ENCODE results near the gene C17orf107. TPM values are rescaled to one million over a fixed set of nuclear protein-coding genes. Genes with fewer than 3 reads are reported as not detected.
"Not testable (repeated sequence)": the region's sequence is repeated elsewhere in the genome, so short reads cannot be mapped to it uniquely, and the experiment has no call there.

Gene C17orf107
- total RNA-seq, 4 donors from 2014 or later: 0.63 to 8.4 (median 3.3) TPM

- ATAC-seq (ENCODE audit: low FRiP score) (no peak), DNase-seq (ENCODE audit: low spot score) (no peak)
- TF ChIP-seq CTCF (IDR thresholded peaks at IDR 0.05): no peak
Observed at GRCh38 chr17:4861052-4861451, 38.3 kb upstream of the C17orf107 start.

GRCh38 chr17:4862720-4863119, 36.6 kb upstream of the C17orf107 start:
- no peak for TF ChIP-seq CTCF (IDR thresholded peaks at IDR 0.05)
- ATAC-seq (ENCODE audit: low FRiP score): no peak
- no peak for DNase-seq (ENCODE audit: low spot score)

- TF ChIP-seq CTCF (IDR thresholded peaks at IDR 0.05): no peak
- ATAC-seq (ENCODE audit: low FRiP score): no peak
Observed at GRCh38 chr17:4863321-4863720, 36.0 kb upstream of the C17orf107 start.

GRCh38 chr17:4867535-4867934, 31.8 kb upstream of the C17orf107 start:
- not testable (repeated sequence) for DNase-seq (ENCODE audit: low spot score); ATAC-seq (ENCODE audit: low FRiP score)

More at GRCh38 chr17:4863321-4863720, 36.0 kb upstream of the C17orf107 start:
- no peak for DNase-seq (ENCODE audit: low spot score)

GRCh38 chr17:4869058-4869998, 30.0 kb upstream of the C17orf107 start:
- not testable (repeated sequence) for ATAC-seq (ENCODE audit: low FRiP score); DNase-seq (ENCODE audit: low spot score)

- DNase-seq (ENCODE audit: low spot score) (no peak), ATAC-seq (ENCODE audit: low FRiP score) (no peak)
- TF ChIP-seq CTCF (IDR thresholded peaks at IDR 0.05): no peak
Observed at GRCh38 chr17:4870855-4871254, 28.5 kb upstream of the C17orf107 start.

GRCh38 chr17:4872786-4873185, 26.6 kb upstream of the C17orf107 start:
- ATAC-seq (ENCODE audit: low FRiP score) (no peak), DNase-seq (ENCODE audit: low spot score) (no peak)
- no peak for TF ChIP-seq CTCF (IDR thresholded peaks at IDR 0.05)

- no peak for TF ChIP-seq CTCF (IDR thresholded peaks at IDR 0.05)
- ATAC-seq (ENCODE audit: low FRiP score) (no peak), DNase-seq (ENCODE audit: low spot score) (no peak)
Observed at GRCh38 chr17:4877089-4877488, 22.2 kb upstream of the C17orf107 start.
